Measurements from ENCODE around the gene BRINP2. TPM values are rescaled to one million over a fixed set of nuclear protein-coding genes. Genes with fewer than 3 reads are reported as not detected.

The BRINP2 gene
- total and polyA plus RNA-seq, 2 of the 8 experiments (the other 6 are each of a cell fraction or from before 2014, with no cell fraction given), result 0.39 to 0.42 TPM

DNA sequence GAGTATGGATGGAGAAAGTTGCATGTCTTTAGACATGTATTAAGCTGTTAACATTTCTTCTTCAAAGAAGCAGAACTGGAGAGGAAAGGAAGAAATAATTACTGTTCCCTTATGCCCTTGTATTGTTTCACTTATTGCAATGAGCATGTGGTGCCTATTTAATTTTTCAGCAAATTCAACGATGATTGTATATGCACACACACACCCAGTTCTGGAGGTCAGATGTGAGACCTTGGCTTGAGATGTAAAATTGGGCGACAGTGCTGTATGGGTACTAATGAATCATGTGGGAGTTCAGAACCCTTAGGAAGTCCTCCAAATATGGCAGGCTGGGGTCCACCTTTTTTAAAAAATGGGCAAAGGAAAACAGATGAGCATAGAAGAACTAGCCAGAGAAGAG is 27.5 kb downstream of the BRINP2 start:
- Histone ChIP-seq H3K18ac (ENCODE audit: extremely low read depth, low read length) (no peak overlapping the region), H3K23me2 (ENCODE audit: low read depth, low read length) (no peaks in the 10 kb centered on the region; the same call in 1 of the 2 replicates), H3K56ac (replicated peaks; ENCODE audit: insufficient read length, low read depth, low read length) (no peak overlapping the region), H3K4me2 (ENCODE audit: insufficient read depth in 1 of 2, low read depth in 2 of 2, low read length in 2 of 2) (no peak overlapping the region), H3K27ac (ENCODE audit: low read depth, low read length) (no peak overlapping the region), H3K9me3 (ENCODE audit: insufficient read depth in 2 of 2, low read depth in 1 of 2, low read length in 1 of 2) (no peaks in the 10 kb centered on the region), H2BK20ac (ENCODE audit: low read length) (no peak overlapping the region), H3K4me1 (replicated peaks in 1 of 4; ENCODE audit: control insufficient read depth in 3 of 4, insufficient read depth in 4 of 4, low read length in 3 of 4) (no peaks in the 10 kb centered on the region), H3K27me3 (replicated peaks in 1 of 4; ENCODE audit: control insufficient read depth in 3 of 4, extremely low read depth in 1 of 4, insufficient read depth in 3 of 4, low read length in 3 of 4) (no peaks in the 10 kb centered on the region), H2BK5ac (ENCODE audit: low read depth, low read length) (no peak overlapping the region), H2BK15ac (ENCODE audit: low read length) (no peak overlapping the region), H2AK5ac (ENCODE audit: low read depth, low read length) (no peak overlapping the region), H4K5ac (ENCODE audit: insufficient read length, low read depth, low read length) (no peak overlapping the region), H3K4ac (replicated peaks; ENCODE audit: insufficient read length, low read depth, low read length) (no peak overlapping the region), H3K79me1 (ENCODE audit: low read depth, low read length) (no peaks in the 10 kb centered on the region), H2BK12ac (ENCODE audit: low read depth, low read length) (no peak overlapping the region), H4K91ac (replicated peaks; ENCODE audit: insufficient read length, low read length) (no peak overlapping the region), H3K36me3 (ENCODE audit: control insufficient read depth in 2 of 4, insufficient read depth in 4 of 4, low read length in 3 of 4) (no peaks in the 10 kb centered on the region), H3K23ac (ENCODE audit: insufficient read length) (no peak overlapping the region), H4K20me1 (replicated peaks in 1 of 2; ENCODE audit: control insufficient read depth in 1 of 2, insufficient read depth in 2 of 2, low read length in 2 of 2) (no peaks in the 10 kb centered on the region), H3K79me2 (ENCODE audit: control insufficient read depth in 1 of 2, insufficient read depth in 2 of 2, low read length in 2 of 2) (no peaks in the 10 kb centered on the region), H3K4me3 (ENCODE audit: extremely low read depth in 1 of 4, insufficient read depth in 2 of 4, low read depth in 3 of 4, low read length in 4 of 4) (no peak overlapping the region), H2BK120ac (replicated peaks; ENCODE audit: low read depth, low read length) (no peak overlapping the region), H2AFZ (ENCODE audit: low read length) (no peak overlapping the region), H3K9ac (replicated peaks in 1 of 4; ENCODE audit: extremely low read depth in 1 of 4, low read depth in 3 of 4, low read length in 3 of 4) (no peak overlapping the region), H4K8ac (ENCODE audit: extremely low read depth, insufficient read depth, low read length) (no peak overlapping the region), H3K14ac (ENCODE audit: insufficient read length) (no peak overlapping the region)
- POLR2A ChIA-PET (ENCODE audit: partially characterized antibody), result no interaction called here
- WGBS, 2 experiments (ENCODE audit: extremely low coverage in 1 of 2, insufficient coverage in 1 of 2, insufficient read length in 1 of 2, insufficient replicate concordance in 2 of 2, low coverage in 1 of 2, low lambda C conversion rate in 2 of 2, missing lambda C conversion rate in 1 of 2), result 98% methylated on average over 2 of the region's 2 CpGs; no CpG with 5 or more reads in 1 of the 2 experiments
- no peak for DNase-seq (ENCODE audit: low read depth in 1 of 2, low spot score in 2 of 2)
- CTCF ChIA-PET (ENCODE audit: partially characterized antibody), result no interaction called here
- FAIRE-seq, result no peak
- TF ChIP-seq SIX5 (IDR thresholded peaks at IDR 0.05; ENCODE audit: low read depth, low read length), result no peak
- no peak for TF ChIP-seq EZH2 (IDR thresholded peaks at IDR 0.05; ENCODE audit: low read depth, low read length, severe bottlenecking)
- TF ChIP-seq POLR2A (IDR thresholded peaks at IDR 0.05; ENCODE audit: control extremely low read depth in 1 of 2, low read depth in 2 of 2, low read length in 2 of 2), result no peak
- no peak for TF ChIP-seq SRF (IDR thresholded peaks at IDR 0.05; ENCODE audit: low read depth, low read length)
- no peak for TF ChIP-seq MAX (IDR thresholded peaks at IDR 0.05)
- TF ChIP-seq, protein P1, sequence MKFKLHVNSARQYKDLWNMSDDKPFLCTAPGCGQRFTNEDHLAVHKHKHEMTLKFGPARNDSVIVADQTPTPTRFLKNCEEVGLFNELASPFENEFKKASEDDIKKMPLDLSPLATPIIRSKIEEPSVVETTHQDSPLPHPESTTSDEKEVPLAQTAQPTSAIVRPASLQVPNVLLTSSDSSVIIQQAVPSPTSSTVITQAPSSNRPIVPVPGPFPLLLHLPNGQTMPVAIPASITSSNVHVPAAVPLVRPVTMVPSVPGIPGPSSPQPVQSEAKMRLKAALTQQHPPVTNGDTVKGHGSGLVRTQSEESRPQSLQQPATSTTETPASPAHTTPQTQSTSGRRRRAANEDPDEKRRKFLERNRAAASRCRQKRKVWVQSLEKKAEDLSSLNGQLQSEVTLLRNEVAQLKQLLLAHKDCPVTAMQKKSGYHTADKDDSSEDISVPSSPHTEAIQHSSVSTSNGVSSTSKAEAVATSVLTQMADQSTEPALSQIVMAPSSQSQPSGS (IDR thresholded peaks at IDR 0.05; ENCODE audit: low read length), result no peak
- no peak for TF ChIP-seq RAD21 (IDR thresholded peaks at IDR 0.05 in 1 of 2, conservative IDR thresholded peaks at IDR 0.05 in 1 of 2; ENCODE audit: low read depth in 2 of 2, low read length in 2 of 2)
- no peak for TF ChIP-seq TBP (IDR thresholded peaks at IDR 0.05; ENCODE audit: low read depth, low read length)
- TF ChIP-seq RXRA (IDR thresholded peaks at IDR 0.05; ENCODE audit: insufficient read depth, low read depth, low read length), result no peak
- TF ChIP-seq CBX8 (IDR thresholded peaks at IDR 0.05; ENCODE audit: borderline replicate concordance, low read depth, low read length), result no peak
- TF ChIP-seq CHD2 (IDR thresholded peaks at IDR 0.05; ENCODE audit: low read length), result no peak
- TF ChIP-seq YY1 (IDR thresholded peaks at IDR 0.05; ENCODE audit: low read depth, low read length), result no peak
- TF ChIP-seq BRCA1 (IDR thresholded peaks at IDR 0.05; ENCODE audit: low read depth, low read length), result no peak
- TF ChIP-seq RFX5 (IDR thresholded peaks at IDR 0.05; ENCODE audit: borderline replicate concordance, low read depth, low read length), result no peak

Data from H1 (cell line).